22Rv1 (cell line): Measurements from ENCODE around the gene PCNP.

ENCODE experiments used
- H3K27ac ChIP-seq: fragments of 450-650 bp; 2 replicates; pipeline ENCODE4 v1.5.1; 2017
- ZFX ChIP-seq: fragments of 450-650 bp; IDR thresholded peaks from 2 replicates; pipeline ENCODE4 v1.6.1; 2017; ENCODE audit warnings: antibody characterized with exemption, borderline replicate concordance
- TF ChIP-seq, protein P1 (sequence below): fragments of 450-650 bp; IDR thresholded peaks from 2 replicates; pipeline ENCODE4 v1.5.1; 2017; ENCODE audit warnings: mild to moderate bottlenecking

PCNP gene

DNA sequence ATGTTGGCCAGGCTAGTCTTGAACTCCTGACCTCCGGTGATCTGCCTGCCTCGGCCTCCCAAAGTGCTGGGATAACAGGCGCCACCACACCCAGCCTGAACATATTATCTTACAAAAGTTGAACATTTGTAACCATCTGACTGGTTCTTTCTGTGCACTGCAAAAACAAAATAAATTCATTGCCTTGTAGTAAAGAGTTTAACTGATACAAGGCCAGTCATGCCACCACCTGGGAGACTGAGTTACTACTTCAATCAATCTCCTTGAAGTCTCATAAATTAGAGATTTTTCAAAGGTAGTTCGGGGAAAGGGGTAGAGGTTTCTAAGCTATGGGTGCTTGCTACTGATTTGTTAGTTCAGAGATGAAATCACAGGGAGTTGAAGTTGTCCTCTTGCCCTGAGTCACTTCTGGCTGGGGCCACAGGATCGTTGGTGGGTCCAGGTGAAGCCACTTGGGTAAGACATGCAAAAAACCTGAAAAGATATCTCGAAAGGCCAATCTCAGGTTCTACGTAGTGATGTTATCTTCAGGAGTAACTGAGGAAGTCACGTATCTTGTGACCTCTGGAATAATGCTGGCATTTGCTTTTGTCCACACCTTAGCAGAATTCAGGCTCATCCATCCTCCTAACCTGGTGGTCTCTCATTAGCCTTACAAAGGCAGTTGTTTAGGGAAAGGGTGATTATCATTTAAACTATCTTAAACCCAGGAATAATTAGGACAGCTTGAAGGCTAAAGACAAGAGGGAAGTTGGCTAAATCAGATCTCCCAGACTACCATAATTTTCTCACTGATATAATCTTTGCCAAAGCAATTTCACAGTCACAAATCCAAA lies 69.2 kb downstream of the PCNP start:
- H3K27ac ChIP-seq = no peak overlapping the region
- no peak for TF ChIP-seq ZFX
- TF ChIP-seq, protein P1, sequence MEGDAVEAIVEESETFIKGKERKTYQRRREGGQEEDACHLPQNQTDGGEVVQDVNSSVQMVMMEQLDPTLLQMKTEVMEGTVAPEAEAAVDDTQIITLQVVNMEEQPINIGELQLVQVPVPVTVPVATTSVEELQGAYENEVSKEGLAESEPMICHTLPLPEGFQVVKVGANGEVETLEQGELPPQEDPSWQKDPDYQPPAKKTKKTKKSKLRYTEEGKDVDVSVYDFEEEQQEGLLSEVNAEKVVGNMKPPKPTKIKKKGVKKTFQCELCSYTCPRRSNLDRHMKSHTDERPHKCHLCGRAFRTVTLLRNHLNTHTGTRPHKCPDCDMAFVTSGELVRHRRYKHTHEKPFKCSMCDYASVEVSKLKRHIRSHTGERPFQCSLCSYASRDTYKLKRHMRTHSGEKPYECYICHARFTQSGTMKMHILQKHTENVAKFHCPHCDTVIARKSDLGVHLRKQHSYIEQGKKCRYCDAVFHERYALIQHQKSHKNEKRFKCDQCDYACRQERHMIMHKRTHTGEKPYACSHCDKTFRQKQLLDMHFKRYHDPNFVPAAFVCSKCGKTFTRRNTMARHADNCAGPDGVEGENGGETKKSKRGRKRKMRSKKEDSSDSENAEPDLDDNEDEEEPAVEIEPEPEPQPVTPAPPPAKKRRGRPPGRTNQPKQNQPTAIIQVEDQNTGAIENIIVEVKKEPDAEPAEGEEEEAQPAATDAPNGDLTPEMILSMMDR = no peak
